ENCODE data around the gene NEK10. TPM values are rescaled to one million over a fixed set of nuclear protein-coding genes. Genes with fewer than 3 reads are reported as not detected.

NEK10 gene
- total and polyA plus RNA-seq, 2 of the 13 experiments (the other 11 are each of a cell fraction or from before 2014, with no cell fraction given) = 2.8 to 14.2 TPM

DNA sequence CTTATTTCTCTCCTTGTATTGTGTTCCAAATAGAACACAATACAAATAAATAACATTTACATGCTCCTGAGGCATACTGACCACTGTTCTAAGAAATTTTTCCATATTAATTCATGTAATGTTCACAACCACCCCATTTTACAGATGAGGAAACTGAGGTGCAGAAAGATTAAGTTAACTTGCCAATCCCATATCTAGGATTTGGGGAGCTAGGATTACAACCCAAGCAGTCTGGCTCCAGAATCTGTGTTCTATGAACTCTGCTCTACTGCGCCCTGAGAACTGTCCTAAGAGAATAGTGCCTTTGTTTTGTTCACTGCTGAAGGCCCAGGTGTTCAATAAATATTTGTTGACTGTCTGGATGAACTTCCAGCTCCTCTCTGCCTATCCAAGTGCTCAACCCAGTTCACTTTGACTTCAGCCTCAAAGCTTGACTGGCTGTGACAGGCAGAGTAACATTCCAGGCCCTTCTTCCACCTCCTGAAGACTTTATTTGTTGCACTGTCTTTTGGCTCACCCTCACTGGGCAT, 3.1 kb downstream of the NEK10 start (continued):
- TF ChIP-seq, protein P1, sequence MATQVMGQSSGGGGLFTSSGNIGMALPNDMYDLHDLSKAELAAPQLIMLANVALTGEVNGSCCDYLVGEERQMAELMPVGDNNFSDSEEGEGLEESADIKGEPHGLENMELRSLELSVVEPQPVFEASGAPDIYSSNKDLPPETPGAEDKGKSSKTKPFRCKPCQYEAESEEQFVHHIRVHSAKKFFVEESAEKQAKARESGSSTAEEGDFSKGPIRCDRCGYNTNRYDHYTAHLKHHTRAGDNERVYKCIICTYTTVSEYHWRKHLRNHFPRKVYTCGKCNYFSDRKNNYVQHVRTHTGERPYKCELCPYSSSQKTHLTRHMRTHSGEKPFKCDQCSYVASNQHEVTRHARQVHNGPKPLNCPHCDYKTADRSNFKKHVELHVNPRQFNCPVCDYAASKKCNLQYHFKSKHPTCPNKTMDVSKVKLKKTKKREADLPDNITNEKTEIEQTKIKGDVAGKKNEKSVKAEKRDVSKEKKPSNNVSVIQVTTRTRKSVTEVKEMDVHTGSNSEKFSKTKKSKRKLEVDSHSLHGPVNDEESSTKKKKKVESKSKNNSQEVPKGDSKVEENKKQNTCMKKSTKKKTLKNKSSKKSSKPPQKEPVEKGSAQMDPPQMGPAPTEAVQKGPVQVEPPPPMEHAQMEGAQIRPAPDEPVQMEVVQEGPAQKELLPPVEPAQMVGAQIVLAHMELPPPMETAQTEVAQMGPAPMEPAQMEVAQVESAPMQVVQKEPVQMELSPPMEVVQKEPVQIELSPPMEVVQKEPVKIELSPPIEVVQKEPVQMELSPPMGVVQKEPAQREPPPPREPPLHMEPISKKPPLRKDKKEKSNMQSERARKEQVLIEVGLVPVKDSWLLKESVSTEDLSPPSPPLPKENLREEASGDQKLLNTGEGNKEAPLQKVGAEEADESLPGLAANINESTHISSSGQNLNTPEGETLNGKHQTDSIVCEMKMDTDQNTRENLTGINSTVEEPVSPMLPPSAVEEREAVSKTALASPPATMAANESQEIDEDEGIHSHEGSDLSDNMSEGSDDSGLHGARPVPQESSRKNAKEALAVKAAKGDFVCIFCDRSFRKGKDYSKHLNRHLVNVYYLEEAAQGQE (IDR thresholded peaks at IDR 0.05; ENCODE audit: borderline replicate concordance in 1 of 2, low read depth in 1 of 2, low read length in 2 of 2) = peak in 1 of 2 experiments; percentile 59; a peak in 2 of 4 replicates
- TF ChIP-seq, protein P2, sequence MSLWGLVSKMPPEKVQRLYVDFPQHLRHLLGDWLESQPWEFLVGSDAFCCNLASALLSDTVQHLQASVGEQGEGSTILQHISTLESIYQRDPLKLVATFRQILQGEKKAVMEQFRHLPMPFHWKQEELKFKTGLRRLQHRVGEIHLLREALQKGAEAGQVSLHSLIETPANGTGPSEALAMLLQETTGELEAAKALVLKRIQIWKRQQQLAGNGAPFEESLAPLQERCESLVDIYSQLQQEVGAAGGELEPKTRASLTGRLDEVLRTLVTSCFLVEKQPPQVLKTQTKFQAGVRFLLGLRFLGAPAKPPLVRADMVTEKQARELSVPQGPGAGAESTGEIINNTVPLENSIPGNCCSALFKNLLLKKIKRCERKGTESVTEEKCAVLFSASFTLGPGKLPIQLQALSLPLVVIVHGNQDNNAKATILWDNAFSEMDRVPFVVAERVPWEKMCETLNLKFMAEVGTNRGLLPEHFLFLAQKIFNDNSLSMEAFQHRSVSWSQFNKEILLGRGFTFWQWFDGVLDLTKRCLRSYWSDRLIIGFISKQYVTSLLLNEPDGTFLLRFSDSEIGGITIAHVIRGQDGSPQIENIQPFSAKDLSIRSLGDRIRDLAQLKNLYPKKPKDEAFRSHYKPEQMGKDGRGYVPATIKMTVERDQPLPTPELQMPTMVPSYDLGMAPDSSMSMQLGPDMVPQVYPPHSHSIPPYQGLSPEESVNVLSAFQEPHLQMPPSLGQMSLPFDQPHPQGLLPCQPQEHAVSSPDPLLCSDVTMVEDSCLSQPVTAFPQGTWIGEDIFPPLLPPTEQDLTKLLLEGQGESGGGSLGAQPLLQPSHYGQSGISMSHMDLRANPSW (CRISPR knock-in tag; IDR thresholded peaks at IDR 0.05; ENCODE audit: borderline replicate concordance) = no peak
- TF ChIP-seq ZNF709 (CRISPR knock-in tag; IDR thresholded peaks at IDR 0.05) (no peak), ZNF839 (CRISPR knock-in tag; IDR thresholded peaks at IDR 0.05; ENCODE audit: borderline replicate concordance) (no peak), ZSCAN25 (CRISPR knock-in tag; IDR thresholded peaks at IDR 0.05) (no peak), SALL2 (CRISPR knock-in tag; IDR thresholded peaks at IDR 0.05) (no peak; the same call in 1 of the 2 replicates), ZNF460 (CRISPR knock-in tag; IDR thresholded peaks at IDR 0.05; ENCODE audit: borderline replicate concordance) (no peak), KLF16 (CRISPR knock-in tag; IDR thresholded peaks at IDR 0.05) (peak in 1 of 2 experiments; percentile 32; a peak in 1 of 4 replicates), MAFG (CRISPR knock-in tag; IDR thresholded peaks at IDR 0.05) (no peak), SOX6 (IDR thresholded peaks at IDR 0.05) (no peak), SOX6 (CRISPR knock-in tag; IDR thresholded peaks at IDR 0.05) (peak; percentile 96), KDM4B (CRISPR knock-in tag; IDR thresholded peaks at IDR 0.05) (no peak), CREB1 (IDR thresholded peaks at IDR 0.05) (no peak), CREB1 (CRISPR knock-in tag; IDR thresholded peaks at IDR 0.05) (peak; percentile 66), ZMYM4 (CRISPR knock-in tag; IDR thresholded peaks at IDR 0.05) (peak; percentile 82), HMG20B (CRISPR knock-in tag; conservative IDR thresholded peaks at IDR 0.05) (no peak), ZNF230 (CRISPR knock-in tag; IDR thresholded peaks at IDR 0.05) (no peak), ZNF20 (CRISPR knock-in tag; IDR thresholded peaks at IDR 0.05) (no peak)
- TF ChIP-seq, protein P3, sequence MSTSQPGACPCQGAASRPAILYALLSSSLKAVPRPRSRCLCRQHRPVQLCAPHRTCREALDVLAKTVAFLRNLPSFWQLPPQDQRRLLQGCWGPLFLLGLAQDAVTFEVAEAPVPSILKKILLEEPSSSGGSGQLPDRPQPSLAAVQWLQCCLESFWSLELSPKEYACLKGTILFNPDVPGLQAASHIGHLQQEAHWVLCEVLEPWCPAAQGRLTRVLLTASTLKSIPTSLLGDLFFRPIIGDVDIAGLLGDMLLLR (CRISPR knock-in tag; IDR thresholded peaks at IDR 0.05) = no peak
- TF ChIP-seq, protein P4, sequence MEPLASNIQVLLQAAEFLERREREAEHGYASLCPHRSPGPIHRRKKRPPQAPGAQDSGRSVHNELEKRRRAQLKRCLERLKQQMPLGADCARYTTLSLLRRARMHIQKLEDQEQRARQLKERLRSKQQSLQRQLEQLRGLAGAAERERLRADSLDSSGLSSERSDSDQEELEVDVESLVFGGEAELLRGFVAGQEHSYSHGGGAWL (CRISPR knock-in tag; IDR thresholded peaks at IDR 0.05) = no peak
- TF ChIP-seq, protein P5, sequence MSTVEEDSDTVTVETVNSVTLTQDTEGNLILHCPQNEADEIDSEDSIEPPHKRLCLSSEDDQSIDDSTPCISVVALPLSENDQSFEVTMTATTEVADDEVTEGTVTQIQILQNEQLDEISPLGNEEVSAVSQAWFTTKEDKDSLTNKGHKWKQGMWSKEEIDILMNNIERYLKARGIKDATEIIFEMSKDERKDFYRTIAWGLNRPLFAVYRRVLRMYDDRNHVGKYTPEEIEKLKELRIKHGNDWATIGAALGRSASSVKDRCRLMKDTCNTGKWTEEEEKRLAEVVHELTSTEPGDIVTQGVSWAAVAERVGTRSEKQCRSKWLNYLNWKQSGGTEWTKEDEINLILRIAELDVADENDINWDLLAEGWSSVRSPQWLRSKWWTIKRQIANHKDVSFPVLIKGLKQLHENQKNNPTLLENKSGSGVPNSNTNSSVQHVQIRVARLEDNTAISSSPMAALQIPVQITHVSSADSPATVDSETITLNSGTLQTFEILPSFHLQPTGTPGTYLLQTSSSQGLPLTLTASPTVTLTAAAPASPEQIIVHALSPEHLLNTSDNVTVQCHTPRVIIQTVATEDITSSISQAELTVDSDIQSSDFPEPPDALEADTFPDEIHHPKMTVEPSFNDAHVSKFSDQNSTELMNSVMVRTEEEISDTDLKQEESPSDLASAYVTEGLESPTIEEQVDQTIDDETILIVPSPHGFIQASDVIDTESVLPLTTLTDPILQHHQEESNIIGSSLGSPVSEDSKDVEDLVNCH (CRISPR knock-in tag; IDR thresholded peaks at IDR 0.05) = no peak

Data from HepG2 (cell line).